ENCODE data around the gene C19orf53. TPM values are rescaled to one million over a fixed set of nuclear protein-coding genes. Genes with fewer than 3 reads are reported as not detected.

Gene C19orf53
- total and polyA plus RNA-seq, 2 donors (not counting 3 experiments of a cell fraction or from before 2014, with no cell fraction given), result 113 to 239 TPM

DNA sequence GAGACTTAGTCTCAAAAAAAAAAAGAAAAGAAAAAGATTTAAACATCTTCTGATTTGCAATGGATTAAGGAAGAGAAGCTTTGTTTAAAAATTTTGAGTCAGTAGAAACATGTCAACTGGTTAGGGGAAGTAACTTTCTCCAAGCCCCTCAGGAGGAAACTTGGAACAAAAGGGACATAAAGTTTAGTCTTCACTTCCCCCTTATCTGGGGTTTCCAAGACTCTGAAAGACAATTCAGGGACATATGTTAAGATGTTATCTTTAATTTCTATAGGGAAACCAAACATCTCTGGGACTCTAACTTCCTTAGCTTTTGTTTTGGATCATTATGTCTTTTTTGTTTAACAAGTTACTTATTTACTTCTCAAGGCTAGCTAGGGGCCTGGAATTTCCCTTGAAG lies 30.1 kb upstream of the C19orf53 start:
- Histone ChIP-seq H2AFZ (ENCODE audit: low read depth, low read length) (no peak overlapping the region), H3K4me2 (ENCODE audit: insufficient read depth, low read length) (peak overlapping the region; percentile 38), H3K9me1 (replicated peaks; ENCODE audit: control insufficient read depth, extremely low read depth, insufficient read depth, low read length) (no peaks in the 10 kb centered on the region), H4K20me1 (replicated peaks; ENCODE audit: control insufficient read depth, extremely low read depth, insufficient read depth, low read length) (no peaks in the 10 kb centered on the region), H3K9me3 (replicated peaks; ENCODE audit: control insufficient read depth, insufficient read depth, low read length) (no peaks in the 10 kb centered on the region), H3K4me1 (ENCODE audit: control insufficient read depth, extremely low read depth, insufficient read depth, low read length) (peaks cover 23% of the 10 kb centered on the region), H3K9ac (replicated peaks; ENCODE audit: extremely low read depth, insufficient read depth, low read length) (no peak overlapping the region), H3K27me3 (ENCODE audit: control insufficient read depth in 2 of 2, insufficient read depth in 2 of 2, low read length in 2 of 2) (no peaks in the 10 kb centered on the region), H3K4me3 (replicated peaks in 1 of 3; ENCODE audit: insufficient read depth in 1 of 3, low read depth in 1 of 3, low read length in 3 of 3) (no peak overlapping the region), H3K27ac (ENCODE audit: insufficient read depth, low read depth, low read length) (peak overlapping the region; percentile 67), H3K36me3 (ENCODE audit: control insufficient read depth in 2 of 2, extremely low read depth in 1 of 2, insufficient read depth in 2 of 2, low read length in 2 of 2) (no peaks in the 10 kb centered on the region), H3K79me2 (ENCODE audit: control insufficient read depth, insufficient read depth, low read length) (peaks cover 9% of the 10 kb centered on the region)
- intact Hi-C loops (cut with micrococcal nuclease) (no loop called here), dilution Hi-C loops (cut with MboI; ENCODE audit: extremely low pct_ligation_motif_present, low sequenced_read_pairs) (no loop called here)
- ChIA-PET POLR2A (interaction anchor here (1.4 kb wide), 1 partner anchor 13 kb away, joined by 4 read pairs; no protein-coding TSS in a partner anchor), CTCF (interaction anchor here (1.2 kb wide), 1 partner anchor 779 kb away, joined by 3 read pairs; no protein-coding TSS in a partner anchor)
- DNase-seq (ENCODE audit: low read depth, low spot score) (peak; percentile 72), FAIRE-seq (peak; percentile 43)
- no peak for TF ChIP-seq MYC (IDR thresholded peaks at IDR 0.05; ENCODE audit: low read depth, low read length)
- no TSS peak for BruUV-seq (replicated peaks)

DNA sequence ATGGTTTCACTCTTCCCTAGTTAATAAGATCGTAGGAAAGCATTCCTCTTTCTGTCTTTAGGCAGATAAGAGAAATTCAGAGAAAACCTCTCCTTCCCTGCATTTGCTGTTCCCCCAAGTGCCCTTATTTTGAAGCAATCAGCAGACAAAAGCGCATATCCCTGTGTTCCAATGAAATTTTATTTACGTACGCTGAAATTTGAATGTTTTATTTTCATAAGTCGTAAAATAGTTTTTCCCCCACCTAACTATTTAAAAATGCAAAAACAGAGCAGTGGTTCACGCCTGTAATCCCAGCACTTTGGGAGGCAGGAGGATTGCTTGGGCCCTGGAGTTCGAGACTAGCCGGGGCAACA lies 27.2 kb upstream of the C19orf53 start:
- Histone ChIP-seq H2AFZ (ENCODE audit: low read depth, low read length) (peak overlapping the region; percentile 50), H3K27ac (ENCODE audit: insufficient read depth, low read depth, low read length) (no peak overlapping the region), H3K36me3 (ENCODE audit: control insufficient read depth in 2 of 2, extremely low read depth in 1 of 2, insufficient read depth in 2 of 2, low read length in 2 of 2) (peaks cover 0 to 2% of the 10 kb centered on the region in 2 experiments), H3K4me1 (ENCODE audit: control insufficient read depth, extremely low read depth, insufficient read depth, low read length) (peaks cover 23% of the 10 kb centered on the region), H3K4me2 (ENCODE audit: insufficient read depth, low read length) (no peak overlapping the region), H3K79me2 (ENCODE audit: control insufficient read depth, insufficient read depth, low read length) (peaks cover 18% of the 10 kb centered on the region), H3K27me3 (ENCODE audit: control insufficient read depth in 2 of 2, insufficient read depth in 2 of 2, low read length in 2 of 2) (no peaks in the 10 kb centered on the region), H4K20me1 (replicated peaks; ENCODE audit: control insufficient read depth, extremely low read depth, insufficient read depth, low read length) (no peaks in the 10 kb centered on the region), H3K4me3 (replicated peaks in 1 of 3; ENCODE audit: insufficient read depth in 1 of 3, low read depth in 1 of 3, low read length in 3 of 3) (no peak overlapping the region), H3K9me3 (replicated peaks; ENCODE audit: control insufficient read depth, insufficient read depth, low read length) (no peaks in the 10 kb centered on the region), H3K9me1 (replicated peaks; ENCODE audit: control insufficient read depth, extremely low read depth, insufficient read depth, low read length) (no peaks in the 10 kb centered on the region), H3K9ac (replicated peaks; ENCODE audit: extremely low read depth, insufficient read depth, low read length) (no peak overlapping the region)
- dilution Hi-C loops (cut with MboI; ENCODE audit: extremely low pct_ligation_motif_present, low sequenced_read_pairs), result no loop called here
- FAIRE-seq, result no peak
- TF ChIP-seq POLR2A (IDR thresholded peaks at IDR 0.05; ENCODE audit: low read depth, low read length), result no peak
- TF ChIP-seq GATA2 (IDR thresholded peaks at IDR 0.05; ENCODE audit: insufficient read depth, insufficient read length, low read depth, low read length), result no peak
- no peak for TF ChIP-seq EZH2 (IDR thresholded peaks at IDR 0.05; ENCODE audit: borderline replicate concordance, low read depth, low read length, severe bottlenecking)
- DNase-seq (ENCODE audit: low read depth, low spot score), result no peak
- ChIA-PET POLR2A (interaction anchor here (1.2 to 2.0 kb wide), 2 partner anchors 15 to 48 kb away, joined by 4 to 7 read pairs; partner anchors contain the start of gene ZSWIM4), CTCF (interaction anchor here (0.8 to 2.2 kb wide), 6 partner anchors 15 to 469 kb away, joined by 3 to 16 read pairs (median 6); partner anchors contain the start of gene MRI1)
- intact Hi-C loops (cut with micrococcal nuclease), result loop anchor here (1.0 to 5.0 kb wide), 2 partner anchors 16 to 260 kb away; partner anchors contain the start of gene RFX1
- BruUV-seq (replicated peaks), result no TSS peak
